ENCODE results near the gene PAQR7.
A peak's percentile ranks its signal among the peaks of the same experiment; 100 is the strongest.

PAQR7 gene

GRCh38 chr1:25900219-25900618 lies 24.7 kb upstream of the PAQR7 start:
- DNase-seq, result no peak

- DNase-seq, result peak; percentile 95
Measured at GRCh38 chr1:25899792-25900191, 24.3 kb upstream of the PAQR7 start.

DNA sequence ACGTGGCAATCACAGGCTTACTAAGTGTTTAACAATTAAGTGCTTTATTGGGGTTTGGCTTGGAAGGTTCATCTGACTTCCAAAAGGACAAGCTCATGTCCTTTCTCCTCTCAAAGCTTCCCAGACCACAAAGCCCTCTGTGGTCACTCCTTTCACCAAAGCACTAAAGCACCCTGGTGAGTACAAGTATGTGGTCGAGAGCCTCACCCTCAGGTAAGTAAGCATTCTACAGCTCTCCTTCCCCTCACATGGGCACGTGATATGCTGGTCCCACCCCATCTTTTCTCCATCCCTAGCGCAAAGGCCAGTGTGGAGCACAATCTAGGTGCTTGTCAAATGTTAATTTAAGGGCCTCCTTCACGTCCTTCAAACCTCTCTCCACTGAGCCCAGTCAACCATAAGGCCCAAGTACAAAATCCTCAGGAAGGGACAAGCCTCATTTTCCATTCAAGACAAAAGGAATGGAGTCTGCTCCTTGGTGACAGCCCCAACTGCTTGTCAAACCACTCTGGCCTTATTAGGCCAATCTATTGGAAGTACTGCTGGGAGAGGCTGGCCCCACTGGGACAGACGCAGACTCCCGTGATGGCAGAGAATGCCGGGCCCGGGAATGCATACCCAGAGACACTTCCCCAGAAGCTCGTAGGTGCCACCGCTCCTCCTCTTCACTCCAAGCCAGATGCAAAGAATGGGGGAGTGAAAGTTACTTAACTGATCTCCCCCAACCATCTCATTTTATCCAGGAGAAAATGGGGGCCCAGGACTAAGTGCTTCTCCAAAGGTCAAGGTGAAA lies 22.9 kb upstream of the PAQR7 start:
- no peak for DNase-seq

GRCh38 chr1:25897754-25898153 lies 22.2 kb upstream of the PAQR7 start:
- DNase-seq, result no peak

DNA sequence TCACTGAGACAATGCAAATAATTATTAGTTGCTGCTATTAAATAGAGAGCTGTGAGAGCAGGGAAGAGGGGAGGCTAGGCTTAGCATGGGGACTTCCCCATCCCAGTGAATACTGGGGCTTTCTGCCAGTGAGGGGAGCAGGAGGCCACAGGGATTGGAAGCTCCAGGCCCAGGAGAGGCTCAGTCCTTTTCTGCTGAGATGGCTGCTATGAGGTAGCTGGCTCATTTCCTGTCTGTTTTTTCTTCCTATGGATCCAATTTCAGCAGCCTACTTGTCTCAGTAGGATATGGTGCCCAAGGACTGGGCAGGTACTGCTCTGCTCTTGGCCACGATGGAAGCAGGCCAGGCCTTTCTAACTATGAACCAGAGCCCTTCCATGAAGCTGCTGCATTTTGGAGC lies 20.8 kb upstream of the PAQR7 start:
- no peak for DNase-seq

- DNase-seq, result peak; percentile 89
Measured at GRCh38 chr1:25895365-25895990, 20.0 kb upstream of the PAQR7 start.

DNA sequence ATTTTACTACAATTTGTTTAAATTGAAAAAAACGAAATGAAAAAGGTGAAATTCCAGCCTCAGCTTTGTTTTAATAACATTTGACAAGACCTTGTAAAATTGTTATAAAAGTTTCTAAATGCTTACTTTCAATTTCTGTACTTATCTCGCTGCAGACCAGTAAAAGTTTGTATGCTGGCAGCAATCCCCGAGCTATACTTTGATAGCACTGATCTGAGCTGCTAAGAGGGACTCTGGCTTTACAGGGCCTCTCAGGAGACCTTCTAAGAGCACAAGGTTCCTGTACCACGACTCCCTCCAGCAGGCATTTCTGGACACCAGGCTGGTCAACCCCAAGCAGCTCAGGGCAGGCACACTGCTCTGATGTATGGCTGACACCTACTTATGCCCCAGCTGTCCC lies 17.6 kb upstream of the PAQR7 start:
- no peak for DNase-seq

DNA sequence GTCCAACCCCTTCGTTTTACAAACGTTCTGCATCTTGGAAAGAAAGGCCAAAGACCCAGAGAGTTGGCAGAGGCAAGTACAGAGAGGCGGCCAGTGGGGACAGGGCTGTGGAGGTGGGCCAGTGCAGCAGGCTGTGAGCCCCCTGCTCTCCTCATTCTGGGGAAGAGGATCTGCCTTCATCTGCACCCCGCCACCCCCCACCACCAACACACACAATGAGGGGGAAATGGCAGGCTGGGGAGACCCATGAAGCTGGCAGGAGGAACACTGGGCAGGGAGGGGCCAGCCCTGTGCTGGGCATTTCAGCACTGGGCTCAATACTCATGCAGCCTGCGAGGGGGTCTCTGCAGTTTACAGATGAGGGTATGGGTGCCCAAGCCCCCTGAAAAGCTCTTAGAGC lies 16.1 kb upstream of the PAQR7 start:
- DNase-seq, result no peak

DNA sequence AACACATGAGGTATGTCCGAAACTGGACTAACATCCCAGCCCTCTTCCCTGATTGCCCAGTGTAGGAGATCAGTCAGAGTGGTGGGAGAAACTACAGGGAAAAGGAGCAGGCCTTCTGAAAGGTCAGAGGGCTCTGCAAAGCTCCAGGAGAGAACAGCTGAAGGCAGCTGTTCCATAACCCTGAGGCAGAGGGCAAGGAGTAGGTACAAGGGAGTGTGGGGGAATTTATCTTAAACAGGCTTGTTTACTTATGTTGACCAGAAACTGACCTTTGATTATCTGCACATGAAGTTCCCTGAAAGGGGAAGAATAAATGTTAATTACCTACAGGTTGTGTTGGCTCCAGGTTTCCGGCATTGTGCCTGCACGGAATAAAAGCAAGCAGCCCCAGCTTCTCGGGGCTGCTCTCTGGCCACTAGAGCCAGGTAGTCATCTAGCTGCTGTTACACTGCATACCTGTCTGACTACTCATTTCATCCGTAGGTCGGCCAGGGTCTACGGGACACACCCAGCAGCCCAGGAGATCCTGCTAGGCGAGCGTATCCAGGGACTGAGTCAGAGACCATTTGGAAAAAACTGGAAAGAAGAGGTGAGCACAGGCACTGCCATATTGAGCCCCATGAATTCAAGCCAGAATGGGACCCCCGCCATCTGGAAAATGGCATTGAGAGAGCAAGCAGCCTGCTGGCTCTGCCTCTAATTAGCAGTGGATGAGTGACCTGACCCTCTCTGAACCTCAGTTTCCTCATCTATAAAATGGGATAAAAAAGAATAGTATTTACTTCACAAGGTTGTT lies 14.9 kb upstream of the PAQR7 start:
- DNase-seq, result no peak

DNA sequence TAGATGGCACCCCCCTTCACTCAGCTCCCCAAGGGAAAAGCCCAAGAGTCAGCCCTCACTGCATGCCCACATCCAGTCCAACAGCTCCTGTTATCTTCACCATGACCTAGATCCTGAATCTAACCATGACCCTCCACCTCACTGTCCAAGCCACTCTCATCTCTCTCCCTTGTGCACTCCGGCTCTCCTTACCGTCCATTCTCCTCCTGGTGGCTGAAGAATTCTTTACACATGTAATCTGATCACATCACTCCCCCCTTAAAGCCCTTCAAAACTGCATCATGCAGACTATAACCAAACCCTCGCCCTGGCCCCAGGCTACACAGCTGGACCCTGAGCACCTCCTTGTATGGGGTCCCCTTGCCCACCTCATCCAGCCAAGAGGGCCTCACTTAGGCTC lies 14.0 kb upstream of the PAQR7 start:
- DNase-seq, result no peak

DNA sequence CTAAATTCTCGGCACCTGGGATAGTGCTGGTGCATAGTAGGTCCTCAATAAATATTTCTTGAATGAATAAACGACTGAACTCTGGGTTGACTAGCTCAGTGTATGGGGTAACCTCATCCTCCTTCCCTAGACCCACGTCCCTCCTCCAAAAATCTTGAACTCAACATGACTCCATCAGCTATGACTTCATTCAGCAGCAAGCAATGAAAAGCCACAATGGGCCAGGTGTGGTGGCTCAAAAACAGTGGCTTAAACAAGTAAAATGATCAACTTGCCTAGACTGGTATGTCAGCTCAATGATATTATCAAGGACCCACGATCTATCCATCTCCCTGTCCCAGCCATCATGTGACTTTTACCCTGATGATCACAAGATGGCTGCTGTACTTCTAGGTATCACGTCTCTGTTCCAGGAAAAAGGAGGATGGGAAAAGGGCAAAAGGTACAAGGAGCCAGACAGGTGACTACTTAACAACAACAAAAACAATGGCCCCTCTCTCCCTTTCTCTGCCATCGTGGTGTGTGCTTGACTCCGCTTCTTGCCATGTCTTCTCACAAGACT lies 13.0 kb upstream of the PAQR7 start:
- no peak for DNase-seq

- no peak for DNase-seq
Measured at GRCh38 chr1:25885602-25886001, 10.1 kb upstream of the PAQR7 start.

DNA sequence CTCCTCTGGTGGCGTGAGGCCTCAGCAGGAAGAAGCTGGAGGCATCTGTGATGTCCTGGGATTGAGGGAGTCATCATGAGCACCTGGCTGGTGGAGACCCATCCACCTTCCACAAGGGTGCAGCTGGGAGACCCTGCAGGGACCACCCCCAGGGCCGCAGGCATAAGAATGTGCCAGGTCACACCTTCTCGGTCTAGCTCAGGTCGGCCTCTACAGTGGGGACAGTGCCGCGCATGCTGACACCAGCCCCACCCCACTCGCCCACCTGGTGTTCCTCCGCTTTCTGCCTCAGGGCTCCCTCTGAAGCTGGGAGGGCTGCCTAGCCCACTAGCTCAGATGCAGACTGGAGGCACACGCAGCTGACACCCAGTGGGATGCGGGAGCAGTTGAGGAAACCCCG lies 5.8 kb upstream of the PAQR7 start:
- no peak for DNase-seq

DNA sequence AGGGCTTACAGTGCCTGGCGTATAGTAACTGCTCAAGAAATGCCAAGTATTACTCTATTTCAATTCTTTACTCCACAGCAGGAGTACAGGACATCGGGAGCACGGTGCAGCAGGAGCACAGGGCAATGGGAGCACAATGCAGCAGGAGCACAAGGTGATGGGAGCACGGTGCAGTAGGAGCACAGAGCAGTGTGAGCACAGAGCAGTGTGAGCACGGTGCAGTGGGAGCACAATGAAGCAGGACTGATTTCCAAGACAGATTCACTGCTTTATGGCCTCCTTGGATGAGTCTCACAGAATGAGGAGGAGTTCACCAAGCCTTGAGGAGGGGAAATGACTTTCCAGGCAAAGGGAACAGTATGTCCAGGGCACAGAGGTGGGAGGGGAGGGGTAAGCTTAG lies 5.0 kb upstream of the PAQR7 start:
- no peak for DNase-seq

DNA sequence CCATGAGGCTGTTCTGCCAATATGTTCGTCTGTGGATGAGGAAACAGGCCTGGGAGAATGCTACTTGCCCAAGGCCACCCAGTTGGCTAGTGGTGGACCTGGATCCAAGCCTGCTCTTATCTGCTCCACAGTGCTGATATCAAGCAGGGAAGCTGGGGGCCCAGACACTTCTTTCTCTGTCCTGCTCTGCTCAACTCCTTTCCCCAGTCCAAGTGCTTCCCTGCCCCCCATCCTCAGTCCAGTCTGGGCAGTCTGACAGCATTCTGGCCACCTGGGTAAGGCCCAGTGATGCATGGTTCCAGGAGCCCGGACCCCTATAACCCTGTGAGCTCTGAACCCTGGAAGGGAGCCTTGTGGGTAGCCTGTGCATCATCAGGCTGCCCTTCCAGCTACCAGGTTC lies 4.2 kb upstream of the PAQR7 start:
- DNase-seq, result no peak

DNA sequence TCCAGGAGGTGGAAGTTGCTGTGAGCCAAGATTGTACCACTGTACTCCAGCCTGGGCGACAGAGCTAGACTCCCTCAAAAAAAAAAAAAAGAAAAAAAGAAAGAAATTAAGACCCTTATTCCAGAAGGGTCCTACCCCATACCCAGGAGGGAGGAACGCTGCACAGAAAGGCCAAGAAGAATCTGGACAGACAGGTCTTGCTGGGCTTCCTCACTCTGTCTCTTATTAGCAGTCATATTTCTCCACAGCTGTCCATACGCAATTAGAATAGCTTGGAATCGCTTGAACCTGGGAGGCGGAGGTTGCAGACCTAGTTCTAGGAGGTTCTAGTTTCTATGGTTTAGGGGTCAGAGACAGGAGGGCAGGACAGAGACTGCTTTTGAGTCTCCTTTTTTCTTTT lies 3.2 kb upstream of the PAQR7 start:
- no peak for DNase-seq

- DNase-seq, result no peak
Measured at GRCh38 chr1:25877155-25877554, 1.6 kb upstream of the PAQR7 start.

DNA sequence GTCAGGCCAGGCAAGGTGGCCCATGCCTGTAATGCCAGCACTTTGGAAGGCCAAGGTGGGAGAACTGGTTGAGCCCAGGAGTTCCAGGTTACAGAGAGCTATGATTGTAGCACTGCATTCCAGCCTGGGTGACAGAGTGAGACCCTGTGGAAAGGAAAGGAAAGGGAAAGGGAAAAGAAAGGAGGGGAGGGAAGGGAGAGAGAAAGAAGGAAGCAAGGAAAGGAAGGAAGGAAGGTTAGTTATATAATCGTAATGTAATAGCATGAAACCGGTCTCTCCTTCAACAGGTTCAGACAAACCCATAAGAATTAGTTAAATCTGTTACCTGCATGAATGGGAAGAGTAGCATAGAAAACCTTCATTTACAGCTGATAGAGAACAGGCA lies 1.2 kb upstream of the PAQR7 start:
- DNase-seq, result no peak

- peak; percentile 61 for DNase-seq
Measured at GRCh38 chr1:25875856-25876692, 566 bp upstream of the PAQR7 start.

GRCh38 chr1:25874635-25875153 lies 814 bp downstream of the PAQR7 start:
- no peak for DNase-seq

- no peak for DNase-seq
Measured at GRCh38 chr1:25874209-25874608, 1.3 kb downstream of the PAQR7 start.

DNA sequence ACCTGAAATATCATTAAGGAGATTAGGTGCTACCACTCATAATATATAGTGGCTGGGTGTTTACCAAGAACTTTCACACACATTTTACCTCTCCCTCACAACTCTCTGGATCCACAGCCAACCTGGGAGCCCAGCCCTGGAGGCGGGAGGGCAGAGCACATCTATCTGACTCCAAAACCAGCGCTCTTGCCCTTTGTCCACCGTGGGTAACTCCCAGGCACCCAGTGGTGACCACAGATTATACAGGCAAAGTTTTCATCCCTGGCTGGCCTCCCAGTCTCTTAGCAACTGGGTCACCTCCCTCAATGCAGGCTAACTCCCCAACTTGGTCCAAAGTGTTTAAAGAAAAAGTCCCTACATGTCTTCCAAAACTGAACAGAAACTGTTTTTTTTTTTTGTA lies 2.4 kb downstream of the PAQR7 start:
- DNase-seq, result no peak

- no peak for DNase-seq
Measured at GRCh38 chr1:25872713-25873112, 2.8 kb downstream of the PAQR7 start.
